OCI-LY7 (cell line): Measurements from ENCODE around the gene CDKN2B-AS1. TPM values are rescaled to one million over a fixed set of nuclear protein-coding genes. Genes with fewer than 3 reads are reported as not detected.
"Not testable (repeated sequence)": the region's sequence is repeated elsewhere in the genome, so short reads cannot be mapped to it uniquely, and the experiment has no call there.

ENCODE experiments used
- BruUV-seq: library from RNA; stranded (reverse); fragments of 400-500 nt; replicated peaks from 2 replicates; lab custom pipeline; 2021; lab: Mats Ljungman, UMichigan
- CTCF ChIA-PET: fragments of 300-600 bp; sonication (Branson Sonifier 250); formaldehyde crosslinking; loops from one replicate; lab custom pipeline; 2022; ENCODE audit warnings: antibody characterized with exemption; ENCODE audit not compliant: unreplicated experiment; lab: Charles Lee
- POLR2A ChIA-PET: fragments of 300-600 bp; sonication (Branson Sonifier 250); formaldehyde crosslinking; loops from one replicate; lab custom pipeline; 2022; ENCODE audit warnings: antibody characterized with exemption; lab: Charles Lee
- DNase-seq: peaks from one replicate; pipeline ENCODE4 v3.0.0-alpha.2; 2015; ENCODE audit warnings: low spot score
- H2AFZ ChIP-seq: fragments of 200-600 bp; sonication (generic), shearing (Covaris generic); 2 replicates; pipeline ENCODE4 v1.6.1; 2014; ENCODE audit warnings: mild to moderate bottlenecking, antibody characterized with exemption, low read length, moderate library complexity
- H3K27ac ChIP-seq: fragments of 200-600 bp; sonication (generic); 2 replicates; pipeline ENCODE4 v1.5.1; 2014; ENCODE audit warnings: mixed run types, low read depth, mild to moderate bottlenecking, moderate library complexity, low read length, inconsistent platforms; ENCODE audit not compliant: poor library complexity, severe bottlenecking
- H3K36me3 ChIP-seq: fragments of 200-600 bp; sonication (generic); 2 replicates; pipeline ENCODE4 v1.6.1; 2014; ENCODE audit warnings: mild to moderate bottlenecking, antibody characterized with exemption, low read length, moderate library complexity, mixed read lengths; ENCODE audit not compliant: insufficient read depth
- H3K4me1 ChIP-seq: fragments of 200-600 bp; sonication (generic); 2 replicates; pipeline ENCODE4 v1.5.1; 2014; ENCODE audit warnings: mild to moderate bottlenecking, low read length; ENCODE audit not compliant: insufficient read depth, poor library complexity, severe bottlenecking
- H3K4me2 ChIP-seq: fragments of 200-600 bp; sonication (generic); 2 replicates; pipeline ENCODE4 v1.6.1; 2014; ENCODE audit warnings: mild to moderate bottlenecking, low read length
- H3K4me3 ChIP-seq: fragments of 200-600 bp; sonication (generic); 2 replicates; pipeline ENCODE4 v1.5.1; 2014; ENCODE audit warnings: mild to moderate bottlenecking, low read depth, low read length; ENCODE audit not compliant: poor library complexity, severe bottlenecking
- H3K79me2 ChIP-seq: fragments of 200-600 bp; sonication (generic); 2 replicates; pipeline ENCODE4 v1.6.1; 2016; ENCODE audit warnings: low read depth, mild to moderate bottlenecking, low read length, moderate library complexity, mixed read lengths; ENCODE audit not compliant: insufficient read depth
- H3K9me2 ChIP-seq: fragments of 200-600 bp; sonication (generic); 2 replicates; pipeline ENCODE4 v1.6.1; 2016; ENCODE audit warnings: mild to moderate bottlenecking, low read length, mixed read lengths; ENCODE audit not compliant: insufficient read depth
- H3K9me3 ChIP-seq: fragments of 200-600 bp; sonication (generic); 2 replicates; pipeline ENCODE4 v1.6.1; 2014; ENCODE audit warnings: mild to moderate bottlenecking, mixed run types, low read length, mixed read lengths
- H4K20me1 ChIP-seq: fragments of 200-600 bp; sonication (generic); 2 replicates; pipeline ENCODE4 v1.6.1; 2014; ENCODE audit warnings: mild to moderate bottlenecking, antibody characterized with exemption, low read length, moderate library complexity, mixed read lengths; ENCODE audit not compliant: insufficient read depth
- CTCF ChIP-seq: fragments of 200-600 bp; sonication (generic); conservative IDR thresholded peaks from 2 replicates; pipeline ENCODE4 v1.5.1; 2014; ENCODE audit warnings: mild to moderate bottlenecking, antibody characterized with exemption, low read length, moderate library complexity, mixed read lengths
- EZH2phosphoT487 ChIP-seq: fragments of 200-600 bp; sonication (generic); IDR thresholded peaks from 2 replicates; pipeline ENCODE4 v1.6.1; 2018; ENCODE audit warnings: low read depth, borderline replicate concordance, mild to moderate bottlenecking, mixed run types, antibody characterized with exemption, low read length, moderate library complexity, mixed read lengths
- intact Hi-C: fragments of 100-400 bp; cut with micrococcal nuclease; formaldehyde crosslinking; loops from one replicate; pipeline ENCODE4 v1.10.0; 2022; ENCODE audit not compliant: unreplicated experiment
- total RNA-seq, 2 experiments: library from RNA; depleted of rRNA in 1 of 2; stranded (reverse); fragments of >200 nt in 1 of 2; shearing (Covaris generic) in 1 of 2; gene quantifications; 2 replicates each; pipeline ENCODE4 v1.2.3, GENCODE V29; 2014 to 2022

CDKN2B-AS1 gene
- total RNA-seq, 2 experiments from 2014 or later = 20.4 to 24.3 TPM

- Histone ChIP-seq H3K27ac (no peak overlapping the region), H3K9me2 (no peaks in the 10 kb centered on the region), H3K4me1 (peaks cover 13% of the 10 kb centered on the region), H3K4me3 (no peak overlapping the region), H2AFZ (no peak overlapping the region), H3K79me2 (no peaks in the 10 kb centered on the region), H3K36me3 (peaks cover 68% of the 10 kb centered on the region), H3K4me2 (no peak overlapping the region), H3K9me3 (no peaks in the 10 kb centered on the region), H4K20me1 (no peaks in the 10 kb centered on the region)
- TF ChIP-seq CTCF = no peak
- no peak for TF ChIP-seq EZH2phosphoT487
- CTCF ChIA-PET = no interaction called here
- DNase-seq = no peak
- intact Hi-C loops = loop anchor here (5.0 kb wide), 1 partner anchor 188 kb away; no protein-coding TSS in a partner anchor
- POLR2A ChIA-PET = interaction anchor here (0.6 to 2.9 kb wide), 7 partner anchors 10 to 445 kb away, joined by 3 to 11 read pairs (median 3); no protein-coding TSS in a partner anchor
- BruUV-seq = no TSS peak
Measured at GRCh38 chr9:22054529-22054928, 59.9 kb downstream of the CDKN2B-AS1 start.

GRCh38 chr9:22055090-22055489 is 60.5 kb downstream of the CDKN2B-AS1 start:
- H4K20me1 ChIP-seq = no peaks in the 10 kb centered on the region
- intact Hi-C loops = no loop called here
- no peak for DNase-seq
- H3K79me2 ChIP-seq = no peaks in the 10 kb centered on the region
- H3K9me3 ChIP-seq = no peaks in the 10 kb centered on the region
- no peak overlapping the region for H3K4me3 ChIP-seq
- CTCF ChIA-PET = no interaction called here
- H3K4me2 ChIP-seq = no peak overlapping the region
- POLR2A ChIA-PET = interaction anchor here (0.6 to 2.9 kb wide), 5 partner anchors 11 to 249 kb away, joined by 3 to 11 read pairs (median 3); no protein-coding TSS in a partner anchor
- BruUV-seq = no TSS peak
- peaks cover 65% of the 10 kb centered on the region for H3K36me3 ChIP-seq
- H3K9me2 ChIP-seq = no peaks in the 10 kb centered on the region
- H3K27ac ChIP-seq = no peak overlapping the region
- no peak overlapping the region for H2AFZ ChIP-seq
- TF ChIP-seq EZH2phosphoT487 (no peak), CTCF (no peak)
- H3K4me1 ChIP-seq = peaks cover 13% of the 10 kb centered on the region

GRCh38 chr9:22056402-22056801 is 61.8 kb downstream of the CDKN2B-AS1 start:
- POLR2A ChIA-PET = interaction anchor here (0.6 to 1.4 kb wide), 4 partner anchors 13 to 254 kb away, joined by 3 to 5 read pairs (median 4); partner anchors contain the start of gene MTAP

GRCh38 chr9:22057972-22058371 is 63.4 kb downstream of the CDKN2B-AS1 start:
- H3K4me1 ChIP-seq, H3K9me2 ChIP-seq, H3K9me3 ChIP-seq, H3K4me2 ChIP-seq, DNase-seq, H3K27ac ChIP-seq, H4K20me1 ChIP-seq, BruUV-seq, POLR2A ChIA-PET, H2AFZ ChIP-seq, intact Hi-C loops, H3K79me2 ChIP-seq, CTCF ChIA-PET, H3K4me3 ChIP-seq: not testable (repeated sequence)
- H3K36me3 ChIP-seq = peaks cover 43% of the 10 kb centered on the region

More at GRCh38 chr9:22056402-22056801, 61.8 kb downstream of the CDKN2B-AS1 start:
- Histone ChIP-seq H4K20me1 (no peaks in the 10 kb centered on the region), H3K4me1 (peaks cover 3% of the 10 kb centered on the region), H2AFZ (no peak overlapping the region), H3K9me2 (no peaks in the 10 kb centered on the region), H3K9me3 (no peaks in the 10 kb centered on the region), H3K4me2 (no peak overlapping the region), H3K79me2 (no peaks in the 10 kb centered on the region), H3K27ac (no peak overlapping the region), H3K36me3 (peaks cover 58% of the 10 kb centered on the region), H3K4me3 (no peak overlapping the region)
- BruUV-seq = no TSS peak
- intact Hi-C loops = no loop called here
- DNase-seq = no peak
- CTCF ChIA-PET = no interaction called here
- TF ChIP-seq CTCF (no peak), EZH2phosphoT487 (no peak)
